Activated CD4-positive, alpha-beta T cell treated with anti-CD3 and anti-CD28 coated beads, Interleukin-2, amount 10 ng/mL, durations not matched to agents 24 days and 14 days (primary cell): Measurements from ENCODE around the gene NOCT. TPM values are rescaled to one million over a fixed set of nuclear protein-coding genes. Genes with fewer than 3 reads are reported as not detected.
"Not testable (repeated sequence)": the region's sequence is repeated elsewhere in the genome, so short reads cannot be mapped to it uniquely, and the experiment has no call there.

Experiments
- DNase-seq: peaks from one replicate; pipeline ENCODE4 v3.0.0; 2022
- H3K27ac Mint-ChIP-seq: one replicate; pipeline ENCODE4 v1.8.0; 2022; ENCODE audit warnings: mild to moderate bottlenecking, mixed read lengths
- H3K27me3 Mint-ChIP-seq: one replicate; pipeline ENCODE4 v1.8.0; 2022; ENCODE audit warnings: mixed read lengths
- H3K36me3 Mint-ChIP-seq: one replicate; pipeline ENCODE4 v1.8.0; 2022; ENCODE audit warnings: low read depth, mild to moderate bottlenecking, mixed read lengths
- H3K4me1 Mint-ChIP-seq: one replicate; pipeline ENCODE4 v1.8.0; 2021; ENCODE audit warnings: mixed read lengths
- H3K4me3 Mint-ChIP-seq: one replicate; pipeline ENCODE4 v1.8.0; 2022; ENCODE audit warnings: mild to moderate bottlenecking, moderate library complexity, mixed read lengths
- H3K9me3 Mint-ChIP-seq: one replicate; pipeline ENCODE4 v1.8.0; 2021; ENCODE audit warnings: mixed read lengths
- intact Hi-C: fragments of 100-400 bp; cut with micrococcal nuclease; formaldehyde crosslinking; loops from one replicate; pipeline ENCODE4 v1.15.1; 2023
- total RNA-seq: library from RNA; stranded (reverse); gene quantifications from 2 replicates; pipeline ENCODE4 v1.2.3, GENCODE V29; 2022

The NOCT gene
- total RNA-seq, 1 donor from 2014 or later: 25.3 TPM

DNA sequence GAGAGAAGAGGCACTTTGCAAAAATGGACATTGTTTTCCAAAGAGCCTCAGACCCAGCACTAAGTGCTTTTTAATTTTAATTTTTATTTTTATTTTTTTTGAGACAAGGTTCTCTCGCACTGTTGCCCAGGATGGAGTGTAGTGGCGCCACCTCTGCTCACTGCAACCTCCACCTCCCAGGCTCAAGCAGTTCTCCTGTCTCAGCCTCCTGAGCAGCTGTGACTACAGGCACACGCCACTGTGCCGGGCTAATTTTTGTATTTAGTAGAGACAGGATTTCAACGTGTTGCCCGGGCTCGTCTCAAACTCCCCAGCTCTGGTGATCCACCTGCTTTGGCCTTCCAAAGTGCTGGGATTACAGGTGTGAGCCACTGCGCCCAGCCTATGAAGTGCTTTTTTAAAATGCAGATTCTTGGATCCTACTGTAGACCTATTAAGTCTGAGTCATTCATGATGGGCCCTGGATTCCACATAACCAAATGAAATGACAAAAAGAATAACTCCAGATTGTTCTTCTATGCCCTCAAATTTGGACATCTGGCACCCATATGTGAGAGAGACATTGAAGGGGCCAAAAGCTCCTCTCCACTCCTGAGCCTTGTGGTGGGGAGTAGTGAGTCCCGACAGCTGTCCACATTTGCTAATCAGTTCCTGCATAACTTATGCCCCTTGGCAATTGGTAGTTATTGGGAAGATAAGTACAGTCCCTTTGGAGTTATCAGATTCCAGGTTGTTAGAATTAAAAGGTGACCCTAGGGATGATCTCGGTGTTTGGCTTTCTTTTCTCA lies 3.6 kb downstream of the NOCT start:
- DNase-seq: no peak
- peaks cover 33% of the 10 kb centered on the region for H3K4me1 Mint-ChIP-seq
- H3K27ac Mint-ChIP-seq: no peak overlapping the region
- intact Hi-C loops: loop anchor here (10.0 kb wide), 3 partner anchors 636 to 1086 kb away; partner anchors contain the start of gene SLC7A11
- H3K4me3 Mint-ChIP-seq: no peak overlapping the region
- peaks cover 21% of the 10 kb centered on the region for H3K36me3 Mint-ChIP-seq
- no peaks in the 10 kb centered on the region for H3K9me3 Mint-ChIP-seq
- no peaks in the 10 kb centered on the region for H3K27me3 Mint-ChIP-seq

DNA sequence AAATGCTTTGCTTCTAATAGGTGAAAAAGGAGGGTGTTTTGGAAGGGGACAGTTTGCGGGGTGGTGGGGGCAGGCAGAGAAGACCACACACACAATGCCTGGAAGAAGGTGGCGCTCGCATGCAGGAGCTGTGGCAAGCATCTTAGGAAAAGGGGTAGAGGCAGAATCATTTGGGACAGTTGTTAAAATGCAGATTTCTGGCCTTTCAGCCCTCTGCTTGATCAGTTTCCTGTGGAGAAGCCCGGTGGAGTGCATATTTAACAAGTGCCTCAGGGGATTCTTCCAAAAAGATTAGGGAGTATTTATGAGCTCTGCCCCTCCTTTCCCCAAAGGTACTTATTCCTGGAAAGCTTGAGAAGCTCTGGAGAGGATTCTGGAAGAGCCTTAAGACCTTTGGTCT lies 4.8 kb downstream of the NOCT start:
- H3K4me1 Mint-ChIP-seq: peaks cover 26% of the 10 kb centered on the region
- H3K36me3 Mint-ChIP-seq: peaks cover 21% of the 10 kb centered on the region
- intact Hi-C loops: no loop called here
- no peak overlapping the region for H3K4me3 Mint-ChIP-seq
- no peaks in the 10 kb centered on the region for H3K27me3 Mint-ChIP-seq
- no peaks in the 10 kb centered on the region for H3K9me3 Mint-ChIP-seq
- H3K27ac Mint-ChIP-seq: peak overlapping the region; percentile 5
- DNase-seq: no peak

DNA sequence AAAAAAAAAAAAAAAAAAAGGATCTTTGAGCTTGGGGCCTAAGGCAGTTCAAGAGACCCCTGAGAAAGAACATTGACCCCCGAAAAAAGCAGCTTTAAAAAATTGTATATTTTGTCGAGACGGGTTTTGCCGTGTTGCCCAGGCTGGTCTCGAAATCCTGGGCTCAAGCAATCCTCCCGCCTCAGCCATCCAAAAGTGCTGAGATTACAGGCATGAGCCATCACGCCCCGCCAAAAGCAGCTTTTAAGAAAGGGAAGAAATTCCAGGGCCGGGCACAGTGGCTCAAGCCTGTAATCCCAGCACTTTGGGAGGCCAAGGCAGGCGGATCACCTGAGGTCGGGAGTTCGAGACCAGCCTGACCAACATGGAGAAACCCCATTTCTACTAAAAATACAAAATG lies 5.5 kb downstream of the NOCT start:
- peaks cover 21% of the 10 kb centered on the region for H3K36me3 Mint-ChIP-seq
- DNase-seq, H3K27me3 Mint-ChIP-seq, H3K4me3 Mint-ChIP-seq, intact Hi-C loops, H3K27ac Mint-ChIP-seq, H3K9me3 Mint-ChIP-seq: not testable (repeated sequence)
- peaks cover 26% of the 10 kb centered on the region for H3K4me1 Mint-ChIP-seq

DNA sequence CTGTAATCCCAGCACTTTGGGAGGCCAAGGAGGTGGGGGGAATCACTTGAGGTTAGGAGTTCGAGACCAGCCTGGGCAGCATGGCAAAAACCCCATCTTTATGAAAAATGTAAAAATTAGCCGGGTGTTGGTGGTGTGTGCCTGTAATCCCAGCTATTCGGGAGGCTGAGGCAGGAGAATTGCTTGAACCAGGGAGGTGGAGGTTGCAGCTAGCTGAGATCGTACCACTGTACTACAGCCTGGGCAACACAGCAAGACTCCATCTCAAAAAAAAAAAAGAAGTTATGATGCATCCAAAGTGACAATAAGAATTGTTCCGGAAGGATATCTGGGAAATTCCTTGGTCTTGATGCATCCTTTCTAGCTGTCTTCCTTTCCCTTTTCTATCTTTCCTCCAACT lies 7.3 kb downstream of the NOCT start:
- intact Hi-C loops: no loop called here
- Mint-ChIP-seq H3K4me3 (no peak overlapping the region), H3K27ac (no peak overlapping the region), H3K27me3 (no peaks in the 10 kb centered on the region), H3K36me3 (peaks cover 19% of the 10 kb centered on the region), H3K9me3 (no peaks in the 10 kb centered on the region), H3K4me1 (peaks cover 22% of the 10 kb centered on the region)
- DNase-seq: no peak

DNA sequence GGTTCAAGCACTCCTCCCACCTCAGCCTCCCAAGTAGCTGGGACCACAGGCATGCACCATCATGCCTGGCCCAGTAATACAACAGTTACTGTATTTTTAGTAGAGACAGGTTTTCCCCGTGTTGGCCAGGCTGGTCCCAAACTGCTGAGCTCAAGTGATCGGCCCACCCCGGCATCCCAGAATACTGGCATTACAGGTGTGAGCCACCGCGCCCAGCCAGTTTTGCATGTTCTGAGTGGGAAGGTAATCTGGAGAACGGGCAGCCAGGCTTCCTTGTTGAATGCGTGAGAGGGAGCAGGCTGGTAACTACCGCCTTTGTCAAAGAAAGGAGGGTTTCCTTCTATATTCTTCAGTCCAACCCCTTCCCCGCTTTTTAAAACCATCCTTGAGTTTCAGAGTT lies 9.1 kb downstream of the NOCT start:
- Mint-ChIP-seq H3K36me3 (peaks cover 15% of the 10 kb centered on the region), H3K4me1 (peaks cover 14% of the 10 kb centered on the region), H3K27me3 (no peaks in the 10 kb centered on the region), H3K4me3 (no peak overlapping the region), H3K9me3 (no peaks in the 10 kb centered on the region), H3K27ac (no peak overlapping the region)
- no peak for DNase-seq
- intact Hi-C loops: no loop called here

DNA sequence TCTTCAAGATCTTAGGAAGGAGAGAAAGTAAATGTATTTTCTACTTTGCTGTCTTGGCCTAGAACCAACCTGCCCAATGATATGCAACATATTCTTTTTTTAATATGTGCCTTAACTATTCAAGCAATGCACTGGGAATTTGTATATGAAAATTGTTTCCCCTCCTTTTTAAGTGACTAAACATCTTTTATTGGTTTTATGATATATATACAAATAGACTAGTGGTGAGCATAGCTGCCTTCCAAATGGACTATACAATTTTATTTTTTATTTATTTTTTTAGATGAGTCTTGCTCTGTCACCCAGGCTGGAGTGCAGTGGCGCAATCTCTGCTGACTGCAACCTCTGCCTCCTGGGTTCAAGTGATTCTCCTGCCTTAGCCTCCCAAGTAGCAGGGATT lies 10.3 kb downstream of the NOCT start:
- Mint-ChIP-seq H3K27me3 (no peaks in the 10 kb centered on the region), H3K36me3 (peaks cover 11% of the 10 kb centered on the region), H3K27ac (no peak overlapping the region), H3K4me1 (peaks cover 11% of the 10 kb centered on the region), H3K4me3 (no peak overlapping the region), H3K9me3 (no peaks in the 10 kb centered on the region)
- no peak for DNase-seq
- intact Hi-C loops: no loop called here

DNA sequence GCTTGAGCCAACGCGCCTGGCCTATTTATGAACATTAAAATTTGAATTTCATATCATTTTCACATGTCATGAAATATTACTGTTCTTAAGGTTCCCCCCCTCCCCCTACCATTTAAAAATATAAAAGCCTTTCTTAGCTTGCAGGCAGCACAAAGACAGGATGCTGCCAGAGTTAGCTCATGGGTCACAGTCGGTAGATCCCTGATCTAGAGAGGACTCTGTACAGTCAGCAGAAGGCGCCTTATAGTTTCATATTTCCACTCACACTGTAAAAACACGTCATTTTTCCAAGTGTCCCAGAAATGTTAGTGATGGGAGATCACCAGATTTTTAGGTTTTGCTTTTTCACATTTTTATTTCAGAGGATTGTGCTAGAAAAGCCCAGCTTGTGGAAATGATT lies 12.2 kb downstream of the NOCT start:
- H3K4me1 Mint-ChIP-seq: peaks cover 11% of the 10 kb centered on the region
- no peaks in the 10 kb centered on the region for H3K27me3 Mint-ChIP-seq
- DNase-seq: no peak
- H3K9me3 Mint-ChIP-seq: no peaks in the 10 kb centered on the region
- intact Hi-C loops: no loop called here
- H3K4me3 Mint-ChIP-seq: no peak overlapping the region
- no peak overlapping the region for H3K27ac Mint-ChIP-seq
- H3K36me3 Mint-ChIP-seq: peaks cover 12% of the 10 kb centered on the region

DNA sequence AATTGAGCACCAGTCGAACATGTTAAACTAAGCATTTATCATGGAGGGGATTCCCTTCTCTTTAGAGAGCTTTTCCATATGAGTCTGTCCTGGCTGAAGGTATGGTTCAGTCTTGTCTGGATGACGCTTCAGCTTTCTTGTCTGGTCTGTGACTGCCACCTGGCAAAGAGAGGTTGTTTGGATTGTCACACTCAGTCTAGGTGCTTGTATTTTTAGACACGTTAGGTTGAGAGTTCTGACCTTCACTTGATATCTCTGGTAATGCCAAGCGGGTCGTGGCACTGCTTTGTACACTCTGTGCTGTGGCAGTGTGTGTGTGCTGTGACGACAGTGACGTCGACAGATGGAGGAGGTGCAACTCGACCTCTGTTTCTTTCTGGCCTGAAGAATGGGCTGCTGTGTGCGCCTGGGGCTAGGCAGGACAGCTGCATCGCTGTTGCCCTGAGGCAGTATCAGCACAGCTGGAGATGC lies 12.6 kb downstream of the NOCT start:
- no peaks in the 10 kb centered on the region for H3K9me3 Mint-ChIP-seq
- no peaks in the 10 kb centered on the region for H3K27me3 Mint-ChIP-seq
- intact Hi-C loops: no loop called here
- no peak for DNase-seq
- H3K4me1 Mint-ChIP-seq: peaks cover 11% of the 10 kb centered on the region
- peaks cover 10% of the 10 kb centered on the region for H3K36me3 Mint-ChIP-seq
- H3K4me3 Mint-ChIP-seq: no peak overlapping the region
- peak overlapping the region; percentile 20 for H3K27ac Mint-ChIP-seq

DNA sequence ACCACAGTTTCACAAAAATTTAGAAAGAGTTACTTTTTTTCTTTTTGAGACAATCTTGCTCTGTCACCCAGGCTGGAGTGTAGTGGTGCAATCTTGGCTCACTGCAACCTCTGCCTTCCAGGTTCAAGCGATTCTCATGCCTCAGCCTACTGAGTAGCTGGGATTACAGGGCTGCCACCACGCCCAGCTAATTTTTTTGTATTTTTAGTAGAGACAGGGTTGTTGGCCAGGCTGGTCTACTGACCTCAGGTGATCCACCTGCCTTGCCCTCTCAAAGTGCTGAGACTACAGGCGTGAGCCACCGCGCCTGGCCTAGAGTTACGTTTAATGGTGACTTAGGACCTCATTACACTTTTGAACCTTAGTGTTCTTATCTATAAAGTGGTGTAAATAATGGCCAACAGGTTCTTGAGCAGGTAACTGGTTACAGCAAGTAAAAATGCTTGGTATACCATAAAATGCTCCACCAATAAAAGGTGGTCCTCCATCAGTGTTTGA lies 14.3 kb downstream of the NOCT start:
- intact Hi-C loops: loop anchor here (1.0 to 5.0 kb wide), 3 partner anchors 54 to 147 kb away; partner anchors contain the start of gene ELF2
- H3K27ac Mint-ChIP-seq, H3K27me3 Mint-ChIP-seq, H3K4me3 Mint-ChIP-seq, DNase-seq, H3K36me3 Mint-ChIP-seq, H3K9me3 Mint-ChIP-seq: not testable (repeated sequence)
- peaks cover 11% of the 10 kb centered on the region for H3K4me1 Mint-ChIP-seq

DNA sequence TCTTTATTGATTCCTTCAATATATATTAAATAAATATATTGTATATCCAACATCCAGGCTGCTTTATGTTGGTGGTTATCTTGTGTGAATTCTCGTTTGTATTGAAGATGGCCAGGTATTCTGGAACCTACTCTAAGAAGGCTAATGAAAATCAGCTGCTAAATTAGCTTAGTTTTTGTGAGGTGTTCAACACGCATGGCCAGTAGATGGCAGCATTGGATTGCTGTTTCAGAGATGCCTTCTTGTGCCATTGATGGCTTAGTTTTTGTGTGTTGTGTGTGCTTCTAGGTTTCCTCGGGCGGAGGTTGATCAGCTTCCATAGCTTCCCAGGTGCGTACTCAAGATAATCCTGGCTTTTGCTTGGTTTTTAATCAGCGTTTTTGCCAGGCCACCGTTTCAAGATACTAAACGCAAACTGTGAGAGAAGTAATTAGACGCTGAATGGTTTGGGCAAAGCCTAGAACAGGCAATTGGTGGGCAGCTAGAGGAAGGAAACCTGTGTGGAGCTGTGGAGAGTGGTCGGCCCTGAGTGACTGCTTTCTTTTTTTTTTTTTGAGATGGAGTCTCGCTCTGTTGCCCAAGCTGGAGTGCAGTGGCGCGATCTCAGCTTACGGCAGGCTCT lies 15.1 kb downstream of the NOCT start:
- intact Hi-C loops: loop anchor here (1.0 to 5.0 kb wide), 3 partner anchors 54 to 147 kb away; partner anchors contain the start of gene ELF2
- Mint-ChIP-seq H3K27me3 (no peaks in the 10 kb centered on the region), H3K36me3 (peaks cover 13% of the 10 kb centered on the region), H3K27ac (no peak overlapping the region), H3K4me3 (no peak overlapping the region), H3K9me3 (no peaks in the 10 kb centered on the region), H3K4me1 (peaks cover 13% of the 10 kb centered on the region)
- DNase-seq: peak; percentile 93

DNA sequence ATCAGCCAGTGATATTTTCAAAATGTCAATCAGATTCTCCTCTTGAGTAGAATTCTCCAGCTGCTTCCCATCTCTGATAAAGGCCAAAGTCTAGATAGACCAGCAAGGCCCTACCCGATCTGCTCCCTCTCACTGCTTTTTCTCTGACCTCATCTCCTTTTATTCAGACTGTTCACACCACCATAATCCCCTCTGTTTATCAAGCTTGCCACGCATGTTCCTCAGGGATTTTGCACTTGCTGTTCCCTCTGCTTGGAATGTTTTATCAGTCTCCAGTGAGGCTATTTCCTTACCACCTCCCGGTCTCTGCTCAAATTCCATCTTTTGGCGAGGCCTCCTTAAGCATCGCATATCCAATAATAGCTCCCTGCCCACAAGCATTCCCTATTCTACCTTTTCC lies 20.1 kb downstream of the NOCT start:
- intact Hi-C loops: no loop called here
- H3K27ac Mint-ChIP-seq: no peak overlapping the region
- peaks cover 20% of the 10 kb centered on the region for H3K36me3 Mint-ChIP-seq
- H3K9me3 Mint-ChIP-seq: no peaks in the 10 kb centered on the region
- H3K27me3 Mint-ChIP-seq: no peaks in the 10 kb centered on the region
- no peak for DNase-seq
- H3K4me1 Mint-ChIP-seq: peaks cover 15% of the 10 kb centered on the region
- H3K4me3 Mint-ChIP-seq: no peak overlapping the region

DNA sequence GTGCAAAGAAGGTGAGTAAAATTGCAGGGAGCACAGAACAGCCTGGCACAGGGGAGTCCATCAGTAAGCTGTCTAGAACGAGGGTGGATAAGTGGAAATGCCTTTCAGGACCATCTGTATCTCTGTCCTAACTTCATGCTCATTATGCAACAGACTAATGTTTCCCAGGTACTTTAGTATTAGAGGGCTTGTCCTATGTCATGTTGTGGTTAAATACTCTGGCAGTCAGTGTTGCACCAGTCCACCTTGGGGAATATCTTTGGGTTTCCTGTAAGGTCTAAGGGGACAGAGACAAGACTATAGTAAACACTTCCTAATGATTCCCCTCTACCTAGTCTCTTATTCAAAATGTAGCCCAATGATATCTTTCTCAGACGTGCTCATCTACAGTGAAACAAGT lies 21.3 kb downstream of the NOCT start:
- intact Hi-C loops: no loop called here

DNA sequence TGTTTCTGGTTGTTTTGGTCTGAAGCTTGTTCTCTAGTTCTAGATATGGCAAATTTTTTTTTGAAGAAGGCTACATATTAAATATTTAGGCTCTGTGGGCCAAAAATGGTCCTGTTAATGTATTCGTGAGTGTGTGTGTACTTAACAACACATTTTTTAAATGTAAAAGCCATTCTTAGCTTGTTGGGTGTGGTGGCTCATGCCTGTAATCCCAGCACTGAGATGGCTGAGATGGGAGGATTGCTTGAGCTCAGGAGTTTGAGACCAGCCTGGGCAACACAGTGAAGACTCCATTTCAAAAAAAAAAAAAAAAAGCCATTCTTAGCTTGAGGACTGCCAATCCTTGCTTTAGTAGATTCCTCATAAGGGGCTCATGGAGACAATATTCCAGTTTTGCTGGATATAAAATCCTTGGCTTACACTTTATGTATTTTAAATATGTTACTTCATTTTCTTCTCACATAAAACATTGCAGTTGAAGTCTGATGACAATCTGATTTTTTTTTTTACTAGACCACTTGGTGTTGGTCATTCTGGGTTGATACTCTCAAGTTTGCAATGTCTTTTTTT lies 23.4 kb downstream of the NOCT start:
- H3K4me3 Mint-ChIP-seq: no peak overlapping the region
- peaks cover 25% of the 10 kb centered on the region for H3K36me3 Mint-ChIP-seq
- H3K4me1 Mint-ChIP-seq: peaks cover 16% of the 10 kb centered on the region

More for the DNA sequence above, 21.3 kb downstream of the NOCT start:
- Mint-ChIP-seq H3K27me3 (no peaks in the 10 kb centered on the region), H3K27ac (no peak overlapping the region), H3K4me3 (no peak overlapping the region), H3K4me1 (peaks cover 19% of the 10 kb centered on the region), H3K9me3 (no peaks in the 10 kb centered on the region), H3K36me3 (peaks cover 21% of the 10 kb centered on the region)
- DNase-seq: no peak

DNA sequence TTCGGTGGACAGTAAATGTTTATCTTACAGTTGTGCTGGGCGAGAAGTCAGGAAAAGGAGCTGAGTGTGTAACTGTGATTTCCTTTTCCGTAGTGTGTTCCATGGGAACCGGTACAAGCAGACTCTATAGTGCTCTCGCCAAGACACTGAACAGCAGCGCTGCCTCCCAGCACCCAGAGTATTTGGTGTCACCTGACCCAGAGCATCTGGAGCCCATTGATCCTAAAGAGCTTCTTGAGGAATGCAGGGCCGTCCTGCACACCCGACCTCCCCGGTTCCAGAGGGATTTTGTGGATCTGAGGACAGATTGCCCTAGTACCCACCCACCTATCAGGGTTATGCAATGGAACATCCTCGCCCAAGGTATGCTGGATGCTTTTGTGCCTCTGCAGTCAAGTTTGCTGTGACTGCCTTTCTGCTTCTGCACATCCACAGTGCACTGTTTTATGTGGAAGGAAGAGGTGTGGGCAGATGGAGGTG lies 27.4 kb downstream of the NOCT start:
- DNase-seq: no peak
- H3K4me1 Mint-ChIP-seq: peaks cover 8% of the 10 kb centered on the region
- H3K27ac Mint-ChIP-seq: peak overlapping the region; percentile 11
- no peaks in the 10 kb centered on the region for H3K9me3 Mint-ChIP-seq
- peaks cover 31% of the 10 kb centered on the region for H3K36me3 Mint-ChIP-seq
- intact Hi-C loops: no loop called here
- no peaks in the 10 kb centered on the region for H3K27me3 Mint-ChIP-seq
- no peak overlapping the region for H3K4me3 Mint-ChIP-seq

More for the DNA sequence above, 23.4 kb downstream of the NOCT start:
- DNase-seq: no peak
- intact Hi-C loops: no loop called here
- Mint-ChIP-seq H3K27me3 (no peaks in the 10 kb centered on the region), H3K27ac (no peak overlapping the region), H3K9me3 (no peaks in the 10 kb centered on the region)
